Thoracic aorta (tissue), 2 donors: ENCODE measurements around the gene ATF5. TPM values are rescaled to one million over a fixed set of nuclear protein-coding genes. Genes with fewer than 3 reads are reported as not detected.

Experiments used
- ATAC-seq: fragments of 150-250 bp; one replicate; pipeline ENCODE4 v1.8.0; 2017; ENCODE audit warnings: low read depth; ENCODE audit not compliant: insufficient number of reproducible peaks, low FRiP score
- DNase-seq: peaks from one replicate; pipeline ENCODE4 v3.0.0-alpha.2; 2020; ENCODE audit warnings: low spot score
- H3K27ac ChIP-seq, 2 donors: fragments of 200-600 bp; sonication (generic); 1 replicate in 1 of 2; 2 replicates in 1 of 2; pipeline ENCODE4 v1.5.1; 2016; ENCODE audit warnings: mild to moderate bottlenecking in 2 of 2, moderate library complexity in 2 of 2
- H3K27me3 ChIP-seq: fragments of 200-600 bp; sonication (generic); replicated peaks from 2 replicates; pipeline ENCODE4 v1.6.0; 2016; ENCODE audit warnings: mild to moderate bottlenecking; ENCODE audit not compliant: insufficient read depth
- H3K36me3 ChIP-seq: fragments of 200-600 bp; sonication (generic); one replicate; pipeline ENCODE4 v1.5.1; 2016
- H3K4me1 ChIP-seq, 2 donors: fragments of 200-600 bp; sonication (generic); 1 replicate in 1 of 2; 2 replicates in 1 of 2; pipeline versions ENCODE4 v1.5.1 to v1.6.0; 2016; ENCODE audit warnings: low read depth in 2 of 2, mild to moderate bottlenecking in 1 of 2; ENCODE audit not compliant: control insufficient read depth in 1 of 2
- H3K4me3 ChIP-seq: fragments of 200-600 bp; sonication (generic); 2 replicates; pipeline ENCODE4 v1.5.1; 2016; ENCODE audit warnings: mild to moderate bottlenecking
- H3K9me3 ChIP-seq: fragments of 200-600 bp; sonication (generic); 2 replicates; pipeline ENCODE4 v1.5.1; 2016
- total RNA-seq, 2 donors: library from RNA; depleted of rRNA; stranded (reverse); fragments of >200 nt; gene quantifications; one replicate each; pipeline versions ENCODE4 v1.1.0 to v1.2.3, GENCODE V29; 2016
- TF ChIP-seq, protein P1 (sequence below): fragments of 200-600 bp; sonication (generic); IDR thresholded peaks from one replicate; pipeline ENCODE4 v1.5.1; 2019; ENCODE audit warnings: antibody characterized with exemption

The ATF5 gene
- total RNA-seq, 2 donors from 2014 or later, result 8.4 to 9.8 TPM

DNA sequence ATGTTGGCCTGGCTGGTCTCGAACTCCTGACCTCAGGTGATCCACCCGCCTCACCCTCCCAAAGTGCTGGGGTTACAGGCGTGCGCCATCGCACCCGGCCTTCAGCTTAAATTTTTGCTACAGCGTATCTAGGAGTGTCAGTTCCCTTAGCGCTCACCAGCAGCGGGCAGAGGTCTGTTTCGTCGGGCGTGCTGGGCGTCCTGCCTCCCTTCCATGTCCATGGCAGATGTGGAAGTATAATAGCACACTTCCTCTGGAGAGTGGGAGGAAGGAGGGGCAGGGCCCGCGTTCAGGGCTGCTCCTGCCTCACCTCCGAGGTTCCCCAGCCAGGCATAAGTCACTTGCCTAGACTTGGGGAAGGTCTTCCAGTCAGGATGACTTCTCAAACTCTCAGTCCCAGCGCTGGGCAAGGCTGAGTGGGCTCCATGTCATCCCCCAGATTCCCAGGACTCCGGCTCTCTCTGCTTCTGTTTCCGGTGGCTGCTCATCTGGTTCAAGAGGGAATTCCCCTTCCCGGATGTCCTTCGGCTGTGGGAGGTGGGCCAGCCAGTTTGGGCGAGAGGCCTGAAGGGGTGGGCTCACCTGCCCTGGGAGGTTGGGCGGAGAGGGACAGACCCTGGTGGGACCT, 41.9 kb upstream of the ATF5 start:
- no peak overlapping the region for H3K4me3 ChIP-seq
- H3K4me1 ChIP-seq, result peaks cover 0 to 4% of the 10 kb centered on the region in 2 donors
- TF ChIP-seq, protein P1, sequence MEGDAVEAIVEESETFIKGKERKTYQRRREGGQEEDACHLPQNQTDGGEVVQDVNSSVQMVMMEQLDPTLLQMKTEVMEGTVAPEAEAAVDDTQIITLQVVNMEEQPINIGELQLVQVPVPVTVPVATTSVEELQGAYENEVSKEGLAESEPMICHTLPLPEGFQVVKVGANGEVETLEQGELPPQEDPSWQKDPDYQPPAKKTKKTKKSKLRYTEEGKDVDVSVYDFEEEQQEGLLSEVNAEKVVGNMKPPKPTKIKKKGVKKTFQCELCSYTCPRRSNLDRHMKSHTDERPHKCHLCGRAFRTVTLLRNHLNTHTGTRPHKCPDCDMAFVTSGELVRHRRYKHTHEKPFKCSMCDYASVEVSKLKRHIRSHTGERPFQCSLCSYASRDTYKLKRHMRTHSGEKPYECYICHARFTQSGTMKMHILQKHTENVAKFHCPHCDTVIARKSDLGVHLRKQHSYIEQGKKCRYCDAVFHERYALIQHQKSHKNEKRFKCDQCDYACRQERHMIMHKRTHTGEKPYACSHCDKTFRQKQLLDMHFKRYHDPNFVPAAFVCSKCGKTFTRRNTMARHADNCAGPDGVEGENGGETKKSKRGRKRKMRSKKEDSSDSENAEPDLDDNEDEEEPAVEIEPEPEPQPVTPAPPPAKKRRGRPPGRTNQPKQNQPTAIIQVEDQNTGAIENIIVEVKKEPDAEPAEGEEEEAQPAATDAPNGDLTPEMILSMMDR, result no peak
- ATAC-seq, result no peak
- DNase-seq, result no peak
- H3K27me3 ChIP-seq, result no peaks in the 10 kb centered on the region
- H3K9me3 ChIP-seq, result no peaks in the 10 kb centered on the region
- no peak overlapping the region for H3K27ac ChIP-seq
- H3K36me3 ChIP-seq, result peaks cover 29% of the 10 kb centered on the region

DNA sequence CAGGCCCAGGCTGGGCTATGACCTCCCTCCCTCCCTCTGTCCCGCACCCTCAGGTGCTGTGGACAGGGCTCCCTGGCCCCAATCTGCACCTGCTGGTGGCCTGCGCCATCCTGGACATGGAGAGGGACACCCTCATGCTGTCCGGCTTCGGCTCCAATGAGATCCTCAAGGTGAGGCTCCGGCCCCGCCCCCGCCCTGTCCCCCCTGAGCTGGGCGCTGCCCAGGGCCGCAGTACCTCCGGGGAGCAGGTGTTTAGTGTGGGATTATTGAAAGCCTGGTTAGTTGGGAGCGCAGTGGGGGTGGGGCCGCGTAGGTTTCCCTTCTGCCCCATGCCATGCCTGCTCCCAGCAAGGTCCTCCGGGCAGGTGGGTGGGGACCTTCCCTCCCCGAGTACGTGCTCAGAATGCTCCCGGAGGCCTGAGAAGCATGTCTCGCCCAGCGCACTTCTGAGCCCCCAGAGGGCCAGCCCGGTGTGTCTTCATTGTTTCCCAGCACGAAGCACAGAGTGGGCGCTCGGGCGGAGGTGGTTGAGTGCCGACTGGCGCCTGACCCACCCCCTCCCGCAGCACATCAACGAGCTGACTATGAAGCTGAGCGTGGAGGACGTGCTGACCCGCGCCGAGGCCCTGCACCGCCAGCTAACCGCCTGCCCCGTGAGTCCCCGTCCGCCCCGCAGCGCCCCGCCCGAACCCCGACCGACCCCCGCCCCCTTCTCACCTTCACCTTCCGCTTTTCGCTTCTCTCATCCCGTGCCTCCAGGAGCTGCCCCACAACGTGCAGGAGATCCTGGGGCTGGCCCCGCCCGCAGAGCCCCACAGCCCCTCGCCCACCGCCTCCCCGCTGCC, 41.1 kb upstream of the ATF5 start:
- ATAC-seq, result no peak
- DNase-seq, result no peak
- Histone ChIP-seq H3K9me3 (no peaks in the 10 kb centered on the region), H3K27ac (no peak overlapping the region), H3K4me3 (no peak overlapping the region), H3K27me3 (no peaks in the 10 kb centered on the region), H3K4me1 (peaks cover 0 to 4% of the 10 kb centered on the region in 2 donors), H3K36me3 (peaks cover 21% of the 10 kb centered on the region)
- TF ChIP-seq, protein P1, result no peak

DNA sequence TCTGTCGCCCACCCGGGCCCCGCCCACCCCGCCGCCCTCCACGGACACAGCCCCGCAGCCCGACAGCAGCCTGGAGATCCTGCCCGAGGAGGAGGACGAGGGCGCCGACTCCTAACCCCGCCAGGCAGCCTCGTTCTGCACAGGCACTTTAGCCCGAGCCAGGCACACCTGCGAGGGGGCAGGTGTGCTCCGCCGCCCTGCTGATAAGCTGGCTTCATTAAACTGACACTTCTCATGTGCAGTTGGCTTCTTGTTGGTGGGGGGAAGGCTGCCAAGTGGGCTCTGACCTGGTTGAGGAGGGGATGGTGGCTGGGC, 40.5 kb upstream of the ATF5 start:
- Histone ChIP-seq H3K4me1 (peaks cover 0 to 4% of the 10 kb centered on the region in 2 donors), H3K9me3 (no peaks in the 10 kb centered on the region), H3K4me3 (no peak overlapping the region), H3K27me3 (no peaks in the 10 kb centered on the region), H3K36me3 (peaks cover 17% of the 10 kb centered on the region), H3K27ac (no peak overlapping the region)
- TF ChIP-seq, protein P1, result no peak
- no peak for DNase-seq
- no peak for ATAC-seq

DNA sequence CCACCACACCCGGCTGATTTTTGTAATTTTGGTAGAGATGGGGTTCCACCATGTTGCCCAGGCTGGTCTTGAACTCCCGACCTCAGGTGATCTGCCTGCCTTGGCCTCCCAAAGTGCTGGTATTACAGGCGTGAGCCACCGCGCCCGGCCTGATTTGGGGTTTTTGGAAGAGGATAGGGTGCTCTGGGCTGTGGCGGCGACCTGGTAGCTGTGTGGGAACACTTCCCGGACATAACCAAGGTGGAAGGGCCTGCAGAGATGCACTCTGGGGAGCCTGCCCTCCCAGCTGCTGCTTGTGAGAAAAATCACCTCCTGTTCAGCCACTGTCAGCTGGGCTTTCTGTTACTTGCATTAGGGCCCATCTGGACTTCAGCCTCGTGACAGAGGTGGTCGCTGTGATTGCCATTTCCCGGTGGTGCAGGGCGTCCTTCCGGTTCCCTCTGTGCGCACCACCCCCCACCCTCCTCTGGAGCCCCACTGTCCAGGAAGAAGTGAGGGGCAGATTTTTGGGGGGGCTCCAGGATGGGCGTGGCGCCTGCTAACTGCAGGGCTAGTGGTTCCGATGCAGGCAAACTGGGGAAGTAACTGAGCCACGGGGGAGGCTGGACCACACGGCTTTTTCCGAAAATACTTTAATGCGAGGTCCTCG, 39.8 kb upstream of the ATF5 start:
- Histone ChIP-seq H3K4me3 (no peak overlapping the region), H3K36me3 (peaks cover 10% of the 10 kb centered on the region), H3K4me1 (peaks cover 0 to 4% of the 10 kb centered on the region in 2 donors), H3K27ac (no peak overlapping the region), H3K9me3 (no peaks in the 10 kb centered on the region), H3K27me3 (no peaks in the 10 kb centered on the region)
- TF ChIP-seq, protein P1, result no peak
- DNase-seq (no peak), ATAC-seq (no peak)

DNA sequence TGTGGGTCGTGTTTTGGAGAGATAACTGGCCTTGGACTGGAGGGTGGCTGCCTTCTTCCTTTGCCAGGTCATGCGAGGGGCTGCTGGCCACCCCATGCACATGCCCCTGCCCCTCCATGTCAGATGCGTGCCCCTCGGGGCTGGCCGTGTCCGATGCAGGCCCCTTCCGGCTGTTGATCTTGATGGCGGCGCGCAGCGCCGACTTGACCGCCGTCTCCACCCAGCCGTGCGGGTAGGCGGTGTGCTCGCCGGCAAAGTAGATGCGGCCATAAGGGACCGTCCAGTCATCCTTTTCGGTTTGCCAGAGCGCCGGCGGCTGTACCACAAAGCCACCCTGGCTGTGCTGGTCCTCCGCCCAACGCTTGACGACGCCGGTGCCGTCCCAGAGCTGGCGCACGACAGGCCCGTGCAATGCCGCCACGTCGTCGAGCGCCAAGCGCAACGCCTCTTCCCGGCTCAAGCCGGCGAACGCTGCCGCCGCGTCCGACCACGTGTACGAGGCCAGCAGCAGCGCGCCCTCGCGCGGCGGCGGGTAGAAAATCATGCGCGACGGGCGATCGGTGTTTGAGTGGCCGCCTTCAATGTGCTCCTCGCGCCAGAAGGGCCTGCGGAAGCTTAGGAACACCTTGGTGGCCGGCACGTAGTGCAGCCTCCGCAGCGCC, 39.2 kb upstream of the ATF5 start:
- H3K27ac ChIP-seq, result no peak overlapping the region
- no peak for DNase-seq
- TF ChIP-seq, protein P1, result peak; percentile 71

More for the DNA sequence above, 39.2 kb upstream of the ATF5 start:
- peaks cover 0 to 4% of the 10 kb centered on the region in 2 donors for H3K4me1 ChIP-seq
- H3K36me3 ChIP-seq, result peaks cover 3% of the 10 kb centered on the region
- H3K4me3 ChIP-seq, result peak overlapping the region; percentile 56
- H3K9me3 ChIP-seq, result no peaks in the 10 kb centered on the region
- no peaks in the 10 kb centered on the region for H3K27me3 ChIP-seq
- no peak for ATAC-seq
